ACC112 (cell line): ENCODE measurements around the gene NR3C1.

Experiments
- H2AFZ ChIP-seq: fragments of 200-600 bp; sonication (generic); one replicate; pipeline ENCODE4 v1.6.0; 2017; ENCODE audit warnings: antibody characterized with exemption, low read length; ENCODE audit not compliant: unreplicated experiment
- H3K27ac ChIP-seq: fragments of 200-600 bp; sonication (generic); 2 replicates; pipeline ENCODE4 v1.5.1; 2014; ENCODE audit warnings: low read depth, mild to moderate bottlenecking, antibody characterized with exemption, low read length, moderate library complexity
- H3K27me3 ChIP-seq: fragments of 200-600 bp; sonication (generic); 2 replicates; pipeline ENCODE4 v1.6.1; 2014; ENCODE audit warnings: mild to moderate bottlenecking, antibody characterized with exemption, low read length, moderate library complexity, mixed read lengths; ENCODE audit not compliant: insufficient read depth
- H3K36me3 ChIP-seq: fragments of 200-600 bp; sonication (generic); 2 replicates; pipeline ENCODE4 v1.6.1; 2016; ENCODE audit warnings: mild to moderate bottlenecking, antibody characterized with exemption, low read length, moderate library complexity, mixed read lengths; ENCODE audit not compliant: insufficient read depth
- H3K4me1 ChIP-seq: fragments of 200-600 bp; sonication (generic); one replicate; pipeline ENCODE4 v1.6.1; 2016; ENCODE audit warnings: low read length, mixed read lengths; ENCODE audit not compliant: insufficient read depth, unreplicated experiment, control insufficient read depth
- H3K4me3 ChIP-seq: fragments of 200-600 bp; sonication (generic); 2 replicates; pipeline ENCODE4 v1.5.1; 2014; ENCODE audit warnings: mild to moderate bottlenecking, low read depth, low read length
- H3K79me2 ChIP-seq: fragments of 200-600 bp; sonication (generic); one replicate; pipeline ENCODE4 v1.6.0; 2016; ENCODE audit warnings: low read length; ENCODE audit not compliant: control insufficient read depth, unreplicated experiment, insufficient read depth

Gene NR3C1

GRCh38 chr5:143306040-143306439 is 97.4 kb downstream of the NR3C1 start:
- Histone ChIP-seq H2AFZ (no peak overlapping the region), H3K36me3 (peaks cover 63% of the 10 kb centered on the region), H3K4me1 (peaks cover 42% of the 10 kb centered on the region), H3K79me2 (peaks cover 26% of the 10 kb centered on the region), H3K4me3 (no peak overlapping the region), H3K27me3 (no peaks in the 10 kb centered on the region), H3K27ac (no peak overlapping the region)

GRCh38 chr5:143304836-143305475 is 98.5 kb downstream of the NR3C1 start:
- Histone ChIP-seq H3K4me3 (no peak overlapping the region), H2AFZ (no peak overlapping the region), H3K27me3 (no peaks in the 10 kb centered on the region), H3K27ac (peak overlapping the region; percentile 14; the same call in 1 of the 2 replicates), H3K36me3 (peaks cover 62% of the 10 kb centered on the region), H3K79me2 (peaks cover 21% of the 10 kb centered on the region), H3K4me1 (peaks cover 32% of the 10 kb centered on the region)

GRCh38 chr5:143302341-143303045 is 101.0 kb downstream of the NR3C1 start:
- no peak overlapping the region for H3K4me3 ChIP-seq
- H3K4me1 ChIP-seq, result peaks cover 31% of the 10 kb centered on the region
- H3K27me3 ChIP-seq, result no peaks in the 10 kb centered on the region
- H3K27ac ChIP-seq, result peak overlapping the region; percentile 21
- H3K79me2 ChIP-seq, result peaks cover 19% of the 10 kb centered on the region
- H3K36me3 ChIP-seq, result peaks cover 48% of the 10 kb centered on the region
- no peak overlapping the region for H2AFZ ChIP-seq

GRCh38 chr5:143297756-143298155 is 105.7 kb downstream of the NR3C1 start:
- peaks cover 22% of the 10 kb centered on the region for H3K4me1 ChIP-seq
- H3K36me3 ChIP-seq, result peaks cover 43% of the 10 kb centered on the region
- no peak overlapping the region for H2AFZ ChIP-seq
- H3K79me2 ChIP-seq, result peaks cover 8% of the 10 kb centered on the region
- H3K27me3 ChIP-seq, result no peaks in the 10 kb centered on the region
- no peak overlapping the region for H3K27ac ChIP-seq
- H3K4me3 ChIP-seq, result no peak overlapping the region

GRCh38 chr5:143290125-143290524 is 113.4 kb downstream of the NR3C1 start:
- no peaks in the 10 kb centered on the region for H3K27me3 ChIP-seq
- H3K27ac ChIP-seq, result no peak overlapping the region
- H3K36me3 ChIP-seq, result peaks cover 34% of the 10 kb centered on the region
- no peak overlapping the region for H3K4me3 ChIP-seq
- H2AFZ ChIP-seq, result no peak overlapping the region
- H3K4me1 ChIP-seq, result no peaks in the 10 kb centered on the region
- H3K79me2 ChIP-seq, result no peaks in the 10 kb centered on the region

GRCh38 chr5:143284521-143284920 is 119.0 kb downstream of the NR3C1 start:
- Histone ChIP-seq H3K79me2 (no peaks in the 10 kb centered on the region), H3K36me3 (peaks cover 43% of the 10 kb centered on the region), H3K27ac (no peak overlapping the region), H3K27me3 (no peaks in the 10 kb centered on the region), H3K4me3 (no peak overlapping the region), H2AFZ (no peak overlapping the region), H3K4me1 (no peaks in the 10 kb centered on the region)

GRCh38 chr5:143284002-143284401 is 119.5 kb downstream of the NR3C1 start:
- no peak overlapping the region for H2AFZ ChIP-seq
- no peak overlapping the region for H3K4me3 ChIP-seq
- H3K36me3 ChIP-seq, result peaks cover 43% of the 10 kb centered on the region
- H3K4me1 ChIP-seq, result no peaks in the 10 kb centered on the region
- H3K27me3 ChIP-seq, result no peaks in the 10 kb centered on the region
- no peak overlapping the region for H3K27ac ChIP-seq
- no peaks in the 10 kb centered on the region for H3K79me2 ChIP-seq

- Histone ChIP-seq H3K27me3 (no peaks in the 10 kb centered on the region), H3K4me1 (no peaks in the 10 kb centered on the region), H3K4me3 (no peak overlapping the region), H3K27ac (no peak overlapping the region), H2AFZ (no peak overlapping the region), H3K36me3 (peaks cover 43% of the 10 kb centered on the region), H3K79me2 (no peaks in the 10 kb centered on the region)
Measured at GRCh38 chr5:143281226-143281625, 122.3 kb downstream of the NR3C1 start.

- H3K4me3 ChIP-seq, result no peak overlapping the region
- H3K79me2 ChIP-seq, result no peaks in the 10 kb centered on the region
- no peak overlapping the region for H2AFZ ChIP-seq
- no peak overlapping the region for H3K27ac ChIP-seq
- H3K4me1 ChIP-seq, result no peaks in the 10 kb centered on the region
- H3K36me3 ChIP-seq, result peaks cover 36% of the 10 kb centered on the region
- no peaks in the 10 kb centered on the region for H3K27me3 ChIP-seq
Measured at GRCh38 chr5:143279698-143280097, 123.8 kb downstream of the NR3C1 start.

- Histone ChIP-seq H3K79me2 (no peaks in the 10 kb centered on the region), H3K36me3 (peaks cover 18% of the 10 kb centered on the region), H3K4me1 (no peaks in the 10 kb centered on the region), H3K4me3 (no peak overlapping the region), H2AFZ (no peak overlapping the region), H3K27ac (no peak overlapping the region), H3K27me3 (no peaks in the 10 kb centered on the region)
Measured at GRCh38 chr5:143277536-143277935, 126.0 kb downstream of the NR3C1 start.
